WTC11 (cell line): ENCODE data around the gene TXNRD2. TPM values are rescaled to one million over a fixed set of nuclear protein-coding genes. Genes with fewer than 3 reads are reported as not detected.

Experiments used
- ATAC-seq: fragments of 200-7000 bp; cut with Tn5 transposase; 2 replicates; pipeline ENCODE4 v1.10.0; 2021; ENCODE audit warnings: mild to moderate bottlenecking, moderate library complexity
- CTCF ChIA-PET: fragments of 300-600 bp; sonication (Branson Sonifier 250); formaldehyde crosslinking; loops from one replicate; lab custom pipeline; 2021; ENCODE audit warnings: antibody characterized with exemption; lab: Charles Lee
- POLR2A ChIA-PET: fragments of 350-600 bp; sonication (Branson Sonifier 250); formaldehyde crosslinking; loops from one replicate; lab custom pipeline; 2021; ENCODE audit warnings: antibody characterized with exemption; lab: Charles Lee
- DNase-seq: peaks from one replicate; pipeline ENCODE4 v3.0.0; 2021; ENCODE audit warnings: low spot score
- H3K27ac Mint-ChIP-seq: 2 replicates; pipeline ENCODE4 v1.8.0; 2021; ENCODE audit warnings: mixed read lengths
- H3K27me3 Mint-ChIP-seq: 2 replicates; pipeline ENCODE4 v1.8.0; 2021; ENCODE audit warnings: low read depth, mild to moderate bottlenecking, moderate library complexity, mixed read lengths
- H3K36me3 Mint-ChIP-seq: 2 replicates; pipeline ENCODE4 v1.8.0; 2021; ENCODE audit warnings: mixed read lengths
- H3K4me1 Mint-ChIP-seq: 2 replicates; pipeline ENCODE4 v1.8.0; 2022; ENCODE audit warnings: mixed read lengths
- H3K4me3 Mint-ChIP-seq: 2 replicates; pipeline ENCODE4 v1.8.0; 2021; ENCODE audit warnings: mild to moderate bottlenecking, moderate library complexity, mixed read lengths
- H3K9me3 Mint-ChIP-seq: 2 replicates; pipeline ENCODE4 v1.8.0; 2021; ENCODE audit warnings: mixed read lengths
- AFF4 ChIP-seq: sonication (generic); formaldehyde crosslinking; IDR thresholded peaks from 2 replicates; pipeline ENCODE4 v1.8.1; 2023; ENCODE audit warnings: mild to moderate bottlenecking, missing genetic modification reagents, borderline replicate concordance
- AR ChIP-seq: fragments of 250-450 bp; sonication (Bioruptor Pico); IDR thresholded peaks from 2 replicates; pipeline ENCODE4 v1.9.0; 2021; ENCODE audit warnings: mild to moderate bottlenecking
- ARID4B ChIP-seq: sonication (generic); formaldehyde crosslinking; IDR thresholded peaks from 2 replicates; pipeline ENCODE4 v1.8.0; 2023; ENCODE audit warnings: missing genetic modification reagents, mild to moderate bottlenecking, borderline replicate concordance
- ATF1 ChIP-seq: sonication (generic); formaldehyde crosslinking; IDR thresholded peaks from 2 replicates; pipeline ENCODE4 v1.8.1; 2023; ENCODE audit warnings: mild to moderate bottlenecking, moderate library complexity, missing genetic modification reagents
- ATF2 ChIP-seq: sonication (generic); formaldehyde crosslinking; IDR thresholded peaks from 2 replicates; pipeline ENCODE4 v1.8.1; 2022; ENCODE audit warnings: low read depth, missing genetic modification reagents, borderline replicate concordance
- CTCF ChIP-seq: fragments of 200-600 bp; IDR thresholded peaks from 2 replicates; pipeline ENCODE4 v1.8.0; 2022; ENCODE audit warnings: antibody characterized with exemption
- GABPB1 ChIP-seq: sonication (generic); formaldehyde crosslinking; IDR thresholded peaks from 2 replicates; pipeline ENCODE4 v1.8.1; 2023; ENCODE audit warnings: mild to moderate bottlenecking, missing genetic modification reagents
- MXD4 ChIP-seq: fragments of 250-450 bp; sonication (Bioruptor Pico); IDR thresholded peaks from 2 replicates; pipeline ENCODE4 v1.8.0; 2021; ENCODE audit warnings: mild to moderate bottlenecking, moderate library complexity, borderline replicate concordance
- MYBL2 ChIP-seq: sonication (generic); formaldehyde crosslinking; IDR thresholded peaks from 2 replicates; pipeline ENCODE4 v1.8.1; 2023; ENCODE audit warnings: mild to moderate bottlenecking, moderate library complexity, missing genetic modification reagents
- NR2C2 ChIP-seq: sonication (generic); formaldehyde crosslinking; IDR thresholded peaks from 2 replicates; pipeline ENCODE4 v1.8.0; 2022; ENCODE audit warnings: mild to moderate bottlenecking, missing genetic modification reagents
- SMAD3 ChIP-seq: sonication (generic); formaldehyde crosslinking; IDR thresholded peaks from 2 replicates; pipeline ENCODE4 v1.8.0; 2022; ENCODE audit warnings: missing genetic modification reagents, mild to moderate bottlenecking, borderline replicate concordance
- TP53 ChIP-seq: sonication (generic); formaldehyde crosslinking; IDR thresholded peaks from 2 replicates; pipeline ENCODE4 v1.8.1; 2023; ENCODE audit warnings: mild to moderate bottlenecking, missing genetic modification reagents
- ZNF219 ChIP-seq: sonication (generic); formaldehyde crosslinking; IDR thresholded peaks from 2 replicates; pipeline ENCODE4 v1.8.0; 2023; ENCODE audit warnings: missing genetic modification reagents, mild to moderate bottlenecking, borderline replicate concordance
- total RNA-seq: library from RNA; stranded (reverse); gene quantifications from 3 replicates; pipeline ENCODE4 v1.2.3, GENCODE V29; 2021

Gene TXNRD2
- total RNA-seq, 1 experiment from 2014 or later = 15.9 TPM

- POLR2A ChIA-PET = no interaction called here
- peak overlapping the region; percentile 31; the same call in 1 of the 2 replicates for H3K27ac Mint-ChIP-seq
Observed at GRCh38 chr22:19970479-19971275, 29.1 kb upstream of the TXNRD2 start.

GRCh38 chr22:19970031-19970478, 28.4 kb upstream of the TXNRD2 start:
- TF ChIP-seq MYBL2 (CRISPR knock-in tag) (no peak), TP53 (CRISPR knock-in tag) (no peak), MXD4 (CRISPR knock-in tag) (no peak), AR (CRISPR knock-in tag) (no peak)
- no peak for DNase-seq
- ATAC-seq = no peak
- CTCF ChIA-PET = interaction anchor here (0.6 to 8.4 kb wide), 17 partner anchors 8 to 184 kb away, joined by 3 to 181 read pairs (median 4); partner anchors contain the start of gene TRMT2A
- Mint-ChIP-seq H3K4me1 (peaks cover 15% of the 10 kb centered on the region), H3K27me3 (no peaks in the 10 kb centered on the region), H3K4me3 (no peak overlapping the region), H3K36me3 (peaks cover 15% of the 10 kb centered on the region), H3K9me3 (no peaks in the 10 kb centered on the region), H3K27ac (no peak overlapping the region)
- POLR2A ChIA-PET = no interaction called here

More at GRCh38 chr22:19970479-19971275, 29.1 kb upstream of the TXNRD2 start:
- ATAC-seq = peak; percentile 32
- Mint-ChIP-seq H3K4me1 (peaks cover 21% of the 10 kb centered on the region), H3K36me3 (peaks cover 15% of the 10 kb centered on the region), H3K9me3 (no peaks in the 10 kb centered on the region), H3K4me3 (no peak overlapping the region)
- DNase-seq = peak; percentile 89
- CTCF ChIA-PET = interaction anchor here (0.6 to 8.4 kb wide), 20 partner anchors 9 to 183 kb away, joined by 3 to 181 read pairs (median 4); partner anchors contain the start of gene TRMT2A
- TF ChIP-seq GABPB1 (CRISPR knock-in tag) (peak; percentile 28; the same call in 1 of the 2 replicates), MYBL2 (CRISPR knock-in tag) (no peak), CTCF (peak; percentile 94)
- TF ChIP-seq, all 79 proteins: peak for 2
- no peaks in the 10 kb centered on the region for H3K27me3 Mint-ChIP-seq

- no peaks in the 10 kb centered on the region for H3K9me3 Mint-ChIP-seq
- DNase-seq (no peak), ATAC-seq (no peak)
- H3K4me3 Mint-ChIP-seq = no peak overlapping the region
- CTCF ChIA-PET = interaction anchor here (0.8 to 8.4 kb wide), 9 partner anchors 11 to 238 kb away, joined by 3 to 181 read pairs (median 6); no protein-coding TSS in a partner anchor
- peaks cover 10% of the 10 kb centered on the region; the same call in 1 of the 2 replicates for H3K4me1 Mint-ChIP-seq
- no peaks in the 10 kb centered on the region for H3K27me3 Mint-ChIP-seq
- POLR2A ChIA-PET = no interaction called here
- no peak overlapping the region; the same call in 1 of the 2 replicates for H3K27ac Mint-ChIP-seq
- H3K36me3 Mint-ChIP-seq = peaks cover 15% of the 10 kb centered on the region
- TF ChIP-seq ARID4B (CRISPR knock-in tag) = no peak
- no peak for TF ChIP-seq ATF2 (CRISPR knock-in tag)
- TF ChIP-seq ZNF219 (CRISPR knock-in tag) = no peak
- TF ChIP-seq ATF1 (CRISPR knock-in tag) = no peak
- TF ChIP-seq SMAD3 (CRISPR knock-in tag) = no peak
- TF ChIP-seq AFF4 (CRISPR knock-in tag) = no peak
- no peak for TF ChIP-seq NR2C2 (CRISPR knock-in tag)
Observed at GRCh38 chr22:19969141-19969928, 27.7 kb upstream of the TXNRD2 start.
